HepG2 (cell line): ENCODE data around the gene INAFM1. TPM values are rescaled to one million over a fixed set of nuclear protein-coding genes. Genes with fewer than 3 reads are reported as not detected.

Source experiments
- E2F5 ChIP-seq: sonication (generic); formaldehyde crosslinking; conservative IDR thresholded peaks from 2 replicates; pipeline ENCODE4 v1.4.0; 2020; ENCODE audit warnings: missing genetic modification reagents
- HOXA5 ChIP-seq: sonication (generic); formaldehyde crosslinking; IDR thresholded peaks from 2 replicates; pipeline ENCODE4 v1.4.0; 2020; ENCODE audit warnings: missing genetic modification reagents
- JUND ChIP-seq: sonication (generic); formaldehyde crosslinking; IDR thresholded peaks from 2 replicates; pipeline ENCODE4 v1.8.0; 2022; ENCODE audit warnings: mild to moderate bottlenecking, missing genetic modification reagents
- KDM3A ChIP-seq: IDR thresholded peaks from 2 replicates; pipeline ENCODE4 v1.6.1; 2018; ENCODE audit warnings: low read depth, missing compliant biosample characterization
- NCOA5 ChIP-seq: sonication (generic); formaldehyde crosslinking; IDR thresholded peaks from 2 replicates; pipeline ENCODE4 v1.4.0; 2020; ENCODE audit warnings: missing genetic modification reagents
- NFYC ChIP-seq: IDR thresholded peaks from 2 replicates; pipeline ENCODE4 v1.6.1; 2016; ENCODE audit warnings: missing genetic modification reagents, missing compliant biosample characterization
- TAF15 ChIP-seq: fragments of 200-400 bp; formaldehyde crosslinking; IDR thresholded peaks from one replicate; pipeline ENCODE4 v1.6.1; 2018; ENCODE audit warnings: mild to moderate bottlenecking, low read depth, low read length; ENCODE audit not compliant: poor library complexity, severe bottlenecking
- TEAD3 ChIP-seq: optimal IDR thresholded peaks from 2 replicates; pipeline ENCODE3; 2016; ENCODE audit warnings: borderline replicate concordance
- U2AF2 ChIP-seq: fragments of 200-400 bp; formaldehyde crosslinking; IDR thresholded peaks from 2 replicates; pipeline ENCODE4 v1.6.1; 2017; ENCODE audit warnings: low read depth, mild to moderate bottlenecking, low read length
- ZBTB40 ChIP-seq, 2 experiments: fragments of 450-650 bp in 1 of 2; sonication (generic) in 1 of 2; formaldehyde crosslinking in 1 of 2; IDR thresholded peaks; 2 replicates each; pipeline versions ENCODE4 v1.6.1 to v1.8.0; 2016 to 2022; ENCODE audit warnings: antibody characterized with exemption in 1 of 2, mild to moderate bottlenecking in 1 of 2, missing genetic modification reagents in 1 of 2
- ZMYM4 ChIP-seq: sonication (generic); formaldehyde crosslinking; IDR thresholded peaks from 2 replicates; pipeline ENCODE4 v1.8.1; 2023; ENCODE audit warnings: mild to moderate bottlenecking, missing genetic modification reagents
- ZNF326 ChIP-seq: sonication (generic); formaldehyde crosslinking; IDR thresholded peaks from 2 replicates; pipeline ENCODE4 v1.4.0; 2020; ENCODE audit warnings: missing genetic modification reagents, borderline replicate concordance
- ZNF687 ChIP-seq: sonication (generic); formaldehyde crosslinking; IDR thresholded peaks from 2 replicates; pipeline ENCODE4 v1.5.1; 2020; ENCODE audit warnings: mild to moderate bottlenecking, missing genetic modification reagents, moderate library complexity
- ZNF713 ChIP-seq: sonication (generic); formaldehyde crosslinking; IDR thresholded peaks from 2 replicates; pipeline ENCODE4 v1.4.0; 2020; ENCODE audit warnings: mild to moderate bottlenecking, missing genetic modification reagents
- ZNF749 ChIP-seq: sonication (generic); formaldehyde crosslinking; IDR thresholded peaks from 2 replicates; pipeline ENCODE4 v1.8.0; 2022; ENCODE audit warnings: mild to moderate bottlenecking, missing genetic modification reagents, moderate library complexity, borderline replicate concordance
- ZNF768 ChIP-seq: sonication (generic); formaldehyde crosslinking; IDR thresholded peaks from 2 replicates; pipeline ENCODE4 v1.4.0; 2020; ENCODE audit warnings: missing genetic modification reagents
- polyA plus RNA-seq, 8 experiments: library from polyadenylated mRNA; depleted of rRNA in 3 of 8; stranded (reverse) in 7 of 8; unstranded in 1 of 8; fragments of >200 nt; fragmentation: Illumina TruSeq in 4 of 8; extraction: Trizol in 4 of 8; gene quantifications; 2 replicates each; pipeline versions ENCODE4 v1.2.1 to v1.2.3, GENCODE V29; 2011 to 2016; ENCODE audit warnings: low read depth in 4 of 8, missing spikeins in 1 of 8, mixed read lengths in 1 of 8; ENCODE audit not compliant: insufficient read depth in 1 of 8
- total RNA-seq, 5 experiments: library from RNA; depleted of rRNA; stranded (reverse); fragments of >200 nt; fragmentation: Illumina TruSeq; extraction: Trizol; gene quantifications; 2 replicates each; pipeline ENCODE4 v1.2.3, GENCODE V29; 2016; ENCODE audit warnings: low read depth in 1 of 5

INAFM1 gene
- total and polyA plus RNA-seq, 2 of the 13 experiments (the other 11 are each of a cell fraction or from before 2014, with no cell fraction given) = 0.88 to 1.9 TPM

GRCh38 chr19:47247308-47247990 is 27.2 kb upstream of the INAFM1 start (continued):
- TF ChIP-seq ZNF687 (CRISPR knock-in tag) = no peak
- TF ChIP-seq TEAD3 (CRISPR knock-in tag) = no peak
- no peak for TF ChIP-seq JUND (CRISPR knock-in tag)
- no peak for TF ChIP-seq ZNF326 (CRISPR knock-in tag)
- TF ChIP-seq ZNF768 (CRISPR knock-in tag) = no peak
- TF ChIP-seq TAF15 = no peak
- TF ChIP-seq E2F5 (CRISPR knock-in tag) = no peak
- no peak for TF ChIP-seq ZBTB40 (IDR thresholded peaks at IDR 0.05)
- TF ChIP-seq ZBTB40 (CRISPR knock-in tag; IDR thresholded peaks at IDR 0.05) = no peak
- no peak for TF ChIP-seq NCOA5 (CRISPR knock-in tag)
- TF ChIP-seq KDM3A (CRISPR knock-in tag) = no peak
- peak; percentile 33; the same call in 1 of the 2 replicates for TF ChIP-seq HOXA5 (CRISPR knock-in tag)
- TF ChIP-seq NFYC = no peak
- peak; percentile 14; the same call in 1 of the 2 replicates for TF ChIP-seq ZMYM4 (CRISPR knock-in tag)
- no peak for TF ChIP-seq U2AF2
- TF ChIP-seq ZNF713 = no peak
- no peak for TF ChIP-seq ZNF749 (CRISPR knock-in tag)
